K562 (cell line): ENCODE data around the gene PKD1.

ENCODE experiments used
- POLR2A ChIP-seq: fragments of 450-650 bp; conservative IDR thresholded peaks from 2 replicates; pipeline ENCODE4 v1.6.1; 2016
- ZNF274 ChIP-seq: IDR thresholded peaks from 2 replicates; pipeline ENCODE4 v1.6.1; 2011; ENCODE audit warnings: low read depth, mild to moderate bottlenecking, low read length, moderate library complexity, borderline replicate concordance

- TF ChIP-seq POLR2A (no peak), ZNF274 (no peak)
These were observed 13.3 kb downstream of the PKD1 start for GRCh38 chr16:2122429-2122828.
